HG03342 (cell line): ENCODE measurements around the gene EEF1A2.

Experiments used
- ATAC-seq: cut with Tn5 transposase; IDR thresholded peaks from one replicate; pipeline ENCODE4 v1.9.1; 2021; ENCODE audit warnings: mild to moderate bottlenecking, moderate library complexity; ENCODE audit not compliant: unreplicated experiment

The EEF1A2 gene

DNA sequence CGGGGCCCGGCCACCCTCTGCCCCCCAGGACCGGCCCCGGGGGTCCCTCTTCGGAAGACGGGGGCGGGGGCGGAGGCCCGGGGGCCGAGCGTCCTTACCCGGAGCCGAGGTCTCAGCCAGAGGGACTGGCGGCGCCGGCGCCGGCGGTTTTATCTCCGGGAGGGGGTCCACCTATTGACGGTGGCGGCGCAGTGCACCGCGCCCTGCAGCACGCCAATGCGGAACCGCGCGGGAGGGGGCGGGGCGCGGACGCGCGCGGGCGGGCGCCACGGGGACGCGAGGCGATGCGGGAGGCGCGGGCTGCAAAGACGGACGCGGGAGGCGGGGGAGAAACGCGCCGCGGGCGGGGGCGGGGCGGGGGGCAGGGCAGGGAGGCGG, at the start of gene EEF1A2:
EEF1A2 (minus strand) TSS at position 124 of the 378 bp plus-strand sequence. CDS start 1,320 bp downstream, outside the sequence.
- ATAC-seq, result no peak

- no peak for ATAC-seq
Measured at GRCh38 chr20:63548542-63548941, 49.7 kb upstream of the EEF1A2 start.

GRCh38 chr20:63547725-63548480, 49.0 kb upstream of the EEF1A2 start, which contains the start of gene SRMS:
SRMS (minus strand) TSS chr20:63547749; CDS start chr20:63547463, 286 bp downstream.
- no peak for ATAC-seq

GRCh38 chr20:63546956-63547724, 48.3 kb upstream of the EEF1A2 start:
- no peak for ATAC-seq

DNA sequence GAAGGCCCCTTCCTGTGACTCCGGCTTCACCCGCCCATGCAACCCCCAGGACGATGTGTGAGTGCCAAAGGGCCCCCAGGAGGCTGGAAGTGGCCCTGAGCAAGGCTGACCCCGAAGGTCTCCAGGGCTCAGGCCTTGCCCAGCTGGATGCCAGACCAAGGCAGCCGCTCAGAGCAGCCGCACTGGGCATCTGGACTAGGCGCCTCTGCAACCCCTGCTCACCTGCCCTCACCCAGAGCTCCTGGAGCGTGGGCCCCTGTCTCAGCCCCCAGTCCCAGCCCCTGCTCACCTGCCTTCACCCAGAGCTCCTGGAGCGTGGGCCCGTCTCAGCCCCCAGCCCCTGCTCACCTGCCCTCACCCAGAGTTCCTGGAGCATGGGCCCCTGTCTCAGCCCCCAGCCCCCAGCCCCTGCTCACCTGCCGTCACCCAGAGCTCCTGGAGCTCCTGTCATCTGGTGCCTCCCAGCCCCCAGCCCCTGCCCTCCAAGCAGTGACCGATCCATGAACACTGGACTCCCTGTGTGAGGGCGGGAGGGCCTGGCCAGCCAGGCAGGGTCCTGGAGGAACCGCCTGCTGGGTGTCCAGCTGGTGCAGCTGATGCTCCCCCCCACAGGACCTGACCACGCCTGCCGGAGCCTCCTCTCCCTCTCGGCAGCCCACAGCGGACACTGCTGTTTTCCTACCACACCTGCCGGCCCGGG, 47.5 kb upstream of the EEF1A2 start:
- no peak for ATAC-seq

DNA sequence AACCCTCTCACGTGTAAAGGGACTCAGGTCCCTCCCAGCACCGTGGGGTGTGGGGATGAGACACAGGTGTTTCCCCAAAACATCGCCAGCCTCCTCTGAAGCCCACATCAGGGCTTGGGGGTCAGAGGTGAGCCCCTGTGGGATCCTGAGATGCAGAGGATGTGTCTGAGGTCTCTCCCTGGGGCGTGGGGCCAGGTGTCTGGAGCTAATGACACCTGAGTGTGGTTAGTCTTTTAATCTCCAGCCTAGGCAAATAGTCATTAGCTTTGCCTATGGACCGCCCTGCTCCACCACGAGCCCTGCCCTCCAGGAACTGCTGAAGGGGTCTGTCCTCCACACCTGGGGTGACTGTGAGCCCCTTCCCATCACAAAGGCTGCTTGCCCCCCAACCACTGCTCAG, 46.9 kb upstream of the EEF1A2 start:
- ATAC-seq, result no peak

DNA sequence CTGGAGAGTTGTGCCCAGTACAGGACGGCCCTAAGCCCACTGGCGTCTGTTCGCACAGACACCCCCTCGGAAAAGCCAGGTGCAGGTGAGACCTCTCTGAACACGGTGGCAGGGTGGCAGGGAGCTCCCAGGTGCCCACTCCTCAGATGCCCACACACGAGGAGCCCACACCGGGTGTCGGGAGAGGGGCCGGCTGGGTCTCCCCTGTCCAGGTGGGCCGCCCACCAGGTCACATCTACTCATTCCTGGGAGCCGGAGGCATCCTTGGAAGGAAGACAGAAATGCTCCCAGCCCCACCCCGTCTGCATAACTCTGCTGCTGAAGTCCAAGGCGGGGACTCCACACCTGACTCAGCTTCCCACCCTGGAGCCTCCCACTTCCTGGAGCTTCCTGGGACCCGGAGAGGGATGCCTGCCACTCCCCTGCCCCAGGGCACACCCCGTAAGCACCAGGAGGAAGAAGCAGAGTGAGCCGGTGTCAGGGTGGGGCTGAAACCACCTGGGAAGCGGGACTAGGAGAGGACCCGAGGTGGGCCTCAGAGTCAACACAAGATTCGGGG, 46.2 kb upstream of the EEF1A2 start:
- ATAC-seq, result no peak

DNA sequence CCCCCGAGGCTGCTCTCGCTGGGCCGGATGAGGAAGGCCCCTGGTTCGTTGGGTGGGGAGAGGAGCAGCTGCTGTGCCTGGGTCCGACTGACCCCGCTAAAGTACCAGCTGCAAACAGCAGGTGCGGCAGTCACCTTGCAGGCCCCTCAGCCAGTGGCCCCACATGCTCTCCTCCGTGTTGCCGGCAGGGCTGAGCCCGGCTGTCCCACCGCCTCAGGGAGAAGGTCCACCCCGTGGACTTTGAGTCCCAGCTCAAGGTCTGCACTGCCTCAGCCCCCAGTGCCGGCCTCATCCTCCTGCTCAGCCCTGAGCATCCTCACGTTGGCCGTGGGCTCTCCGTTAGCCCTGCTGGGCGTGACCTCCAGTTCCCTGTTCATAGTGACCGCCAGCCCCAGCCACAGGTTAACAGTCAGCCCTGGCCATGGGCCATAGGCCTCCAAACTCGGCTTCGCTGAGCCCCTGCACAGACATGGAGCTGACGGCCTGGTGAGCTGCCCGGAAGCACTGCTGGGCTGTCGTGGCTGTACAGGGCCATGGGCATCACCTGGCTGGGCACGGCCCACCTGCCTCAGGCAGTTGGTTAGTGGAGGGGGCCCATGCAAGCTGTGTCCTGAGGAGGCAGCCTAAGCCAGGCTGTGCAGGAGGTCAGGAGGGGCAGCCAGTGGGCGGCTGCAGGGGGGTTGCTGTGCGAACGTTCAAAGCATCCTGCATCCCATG, 45.5 kb upstream of the EEF1A2 start:
- ATAC-seq, result no peak

DNA sequence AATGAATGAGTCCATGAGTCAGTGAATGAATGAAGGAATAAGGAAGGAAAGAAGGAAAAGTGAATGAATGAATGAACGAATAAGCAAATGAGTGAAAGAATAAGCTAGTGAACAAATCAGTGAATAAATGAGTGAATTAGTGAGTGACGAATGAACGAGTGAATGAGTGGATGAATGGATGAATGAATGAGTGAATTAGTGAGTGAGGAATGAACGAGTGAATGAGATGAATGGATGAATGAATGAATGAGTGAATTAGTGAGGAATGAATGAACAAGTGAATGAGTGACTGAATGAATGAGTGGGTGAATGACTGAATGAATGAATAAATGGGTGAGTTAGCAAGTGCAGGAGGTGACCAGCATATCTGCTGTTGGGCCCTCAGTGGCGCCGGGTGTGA, 44.9 kb upstream of the EEF1A2 start:
- no peak for ATAC-seq

- ATAC-seq, result no peak
Measured at GRCh38 chr20:63543131-63543530, 44.2 kb upstream of the EEF1A2 start.

DNA sequence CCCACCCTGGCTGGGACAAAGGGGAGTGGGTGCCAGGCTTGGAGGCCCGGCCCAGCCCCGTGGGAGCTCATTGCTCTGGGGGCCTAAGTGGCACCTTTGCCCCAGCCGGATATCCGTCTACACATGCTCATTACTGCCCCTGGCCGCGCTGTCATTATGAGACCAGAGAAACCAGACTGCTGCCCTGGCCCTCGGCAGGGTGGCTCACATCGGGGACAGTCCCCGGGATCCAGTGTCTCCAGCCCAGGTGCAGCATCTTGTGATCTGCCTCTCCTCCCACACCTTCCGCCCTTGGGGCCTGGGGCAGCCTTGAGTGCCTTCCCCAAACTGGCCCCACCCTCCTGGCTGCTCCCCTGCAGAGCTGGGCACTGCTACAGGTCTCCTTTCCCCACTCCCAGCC, 43.8 kb upstream of the EEF1A2 start:
- ATAC-seq, result no peak

DNA sequence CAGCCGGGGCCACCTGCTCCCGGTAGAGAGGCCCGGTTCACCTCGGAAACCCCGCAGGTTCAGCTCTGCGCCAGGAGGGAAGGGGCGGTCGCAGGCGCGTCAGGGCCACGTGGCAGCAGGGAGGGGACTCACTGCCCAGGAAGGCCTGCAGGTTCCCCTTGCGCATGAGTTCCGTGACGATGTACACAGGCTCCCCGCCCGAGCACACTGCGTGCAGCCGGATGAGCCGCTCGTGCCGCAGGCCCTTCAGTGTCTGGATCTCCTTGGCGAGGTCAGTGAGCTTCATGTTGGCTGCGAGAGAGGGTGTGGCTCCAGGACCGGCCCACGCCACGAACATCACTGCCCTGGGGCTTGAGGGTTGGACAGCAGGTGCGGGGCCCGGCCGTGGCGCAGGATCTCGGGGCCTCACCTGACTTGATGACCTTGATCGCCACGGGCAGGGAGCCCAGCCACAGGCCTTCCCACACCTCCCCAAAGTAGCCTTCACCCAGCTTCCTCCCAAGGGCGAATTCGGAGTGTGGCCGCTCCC, 43.2 kb upstream of the EEF1A2 start:
- ATAC-seq, result no peak

DNA sequence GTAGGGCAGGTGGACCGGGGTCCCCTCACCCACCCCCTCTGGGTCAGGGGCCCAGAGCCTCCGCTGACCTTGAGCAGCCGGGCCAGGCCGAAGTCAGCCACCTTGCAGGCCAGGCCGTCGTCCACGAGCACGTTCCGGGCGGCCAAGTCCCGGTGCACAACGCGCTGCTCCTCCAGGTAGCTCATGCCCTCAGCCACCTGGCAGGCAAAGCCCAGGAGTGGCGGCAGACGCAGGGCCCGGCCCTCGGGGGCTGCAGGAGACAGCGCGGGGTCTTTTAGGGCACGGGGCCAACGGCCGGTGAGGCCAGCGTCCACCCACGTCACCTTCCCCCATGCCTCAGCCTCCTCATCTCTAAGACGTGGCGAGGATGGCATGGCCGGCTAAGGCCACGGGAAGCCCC, 42.5 kb upstream of the EEF1A2 start:
- no peak for ATAC-seq

GRCh38 chr20:63540417-63541186, 41.7 kb upstream of the EEF1A2 start:
- no peak for ATAC-seq

DNA sequence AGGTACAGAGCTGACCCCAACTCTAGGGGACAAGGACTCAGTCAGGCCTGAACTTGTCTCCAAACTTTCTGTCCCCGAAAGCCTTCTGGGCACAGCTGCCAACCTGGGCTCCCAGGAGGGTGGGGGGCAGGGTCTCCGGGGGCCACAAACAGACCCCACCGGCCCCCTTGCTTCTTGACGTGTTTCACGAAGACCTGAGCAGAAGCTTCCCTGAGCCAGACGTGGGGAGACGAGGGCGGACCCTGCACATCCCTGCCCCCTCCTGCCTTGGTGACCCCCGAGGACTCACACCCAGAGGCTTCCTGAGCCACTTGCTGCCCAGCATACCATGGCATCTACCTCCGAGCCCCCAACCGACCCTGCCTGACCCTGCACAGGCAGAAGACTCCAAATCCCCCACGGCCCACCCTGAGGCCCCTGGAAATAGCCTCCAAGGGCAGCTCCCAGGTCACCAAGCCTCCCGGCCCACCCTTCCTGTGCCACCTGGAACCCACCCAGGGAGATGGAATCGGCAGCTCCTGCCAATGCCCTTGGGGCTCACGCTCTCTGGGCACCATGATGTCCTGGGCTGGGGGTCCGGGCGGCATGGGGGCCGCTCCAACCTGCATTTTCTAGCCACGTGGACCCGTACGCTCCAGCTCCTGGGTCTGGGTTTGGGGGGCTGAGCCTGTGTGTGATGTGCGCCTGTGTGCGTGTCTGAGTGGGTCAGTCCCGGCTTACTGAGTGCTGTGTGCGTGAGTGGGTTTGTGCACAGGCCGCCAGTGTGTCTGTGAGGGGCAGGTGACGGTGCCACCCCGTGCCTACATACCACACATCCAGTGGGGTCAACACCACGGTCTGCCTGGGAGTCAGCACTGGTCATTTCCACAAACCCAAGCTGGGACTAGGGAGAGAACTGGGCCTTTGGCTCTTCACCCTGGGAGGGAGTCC, 40.8 kb upstream of the EEF1A2 start:
- ATAC-seq, result no peak

DNA sequence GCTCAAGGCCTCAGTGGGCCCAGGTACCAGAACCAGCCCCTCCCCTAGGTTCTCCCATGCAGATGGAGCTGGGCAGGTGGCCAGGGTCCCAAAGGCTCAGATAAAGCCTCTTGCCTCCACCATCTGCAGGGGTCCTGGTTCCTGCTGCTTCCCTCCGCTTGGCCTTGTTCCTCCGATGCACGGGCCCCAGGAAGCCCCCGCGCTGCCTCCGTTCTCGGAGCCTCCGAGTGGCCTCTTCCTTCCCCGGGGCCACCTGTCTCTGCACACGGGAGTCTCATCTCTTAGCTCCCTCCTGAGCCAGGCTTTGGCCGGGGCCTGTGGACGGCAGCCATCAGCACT, 40.2 kb upstream of the EEF1A2 start:
- no peak for ATAC-seq

GRCh38 chr20:63538204-63539091, 39.6 kb upstream of the EEF1A2 start:
- no peak for ATAC-seq
